NB4 (cell line): ENCODE results near the gene TEN1.

Experiments
- POLR2A ChIP-seq: IDR thresholded peaks from 2 replicates; pipeline ENCODE4 v1.6.1; 2011; ENCODE audit warnings: mild to moderate bottlenecking; ENCODE audit not compliant: insufficient read length; ENCODE audit errors: extremely low read depth
- TF ChIP-seq, protein P1 (sequence below): IDR thresholded peaks from one replicate; pipeline ENCODE4 v1.5.1; 2012; ENCODE audit warnings: low read depth, low read length
- TF ChIP-seq, protein P2 (sequence below): IDR thresholded peaks from 2 replicates; pipeline ENCODE4 v1.6.1; 2011; ENCODE audit warnings: low read depth, low read length

DNA sequence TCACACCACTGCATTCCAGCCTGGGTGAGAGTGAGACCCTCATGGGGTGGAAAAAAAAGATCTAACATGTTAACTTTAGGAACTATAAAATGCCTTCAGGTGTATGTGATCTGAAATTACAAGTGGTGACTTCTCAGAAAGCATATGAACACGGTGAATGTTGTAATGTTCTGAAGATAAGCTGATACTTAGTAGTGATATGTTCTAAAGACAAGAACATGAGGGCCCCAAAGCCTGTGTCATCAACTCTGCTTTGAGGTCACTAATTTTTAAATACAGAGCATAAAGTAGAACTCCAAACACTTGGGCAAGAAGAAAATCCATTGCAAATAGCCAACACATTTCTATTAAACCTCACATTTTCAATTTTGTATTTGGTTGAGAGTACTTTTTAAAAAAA, 35.5 kb upstream of the TEN1 start:
- TF ChIP-seq, protein P1, sequence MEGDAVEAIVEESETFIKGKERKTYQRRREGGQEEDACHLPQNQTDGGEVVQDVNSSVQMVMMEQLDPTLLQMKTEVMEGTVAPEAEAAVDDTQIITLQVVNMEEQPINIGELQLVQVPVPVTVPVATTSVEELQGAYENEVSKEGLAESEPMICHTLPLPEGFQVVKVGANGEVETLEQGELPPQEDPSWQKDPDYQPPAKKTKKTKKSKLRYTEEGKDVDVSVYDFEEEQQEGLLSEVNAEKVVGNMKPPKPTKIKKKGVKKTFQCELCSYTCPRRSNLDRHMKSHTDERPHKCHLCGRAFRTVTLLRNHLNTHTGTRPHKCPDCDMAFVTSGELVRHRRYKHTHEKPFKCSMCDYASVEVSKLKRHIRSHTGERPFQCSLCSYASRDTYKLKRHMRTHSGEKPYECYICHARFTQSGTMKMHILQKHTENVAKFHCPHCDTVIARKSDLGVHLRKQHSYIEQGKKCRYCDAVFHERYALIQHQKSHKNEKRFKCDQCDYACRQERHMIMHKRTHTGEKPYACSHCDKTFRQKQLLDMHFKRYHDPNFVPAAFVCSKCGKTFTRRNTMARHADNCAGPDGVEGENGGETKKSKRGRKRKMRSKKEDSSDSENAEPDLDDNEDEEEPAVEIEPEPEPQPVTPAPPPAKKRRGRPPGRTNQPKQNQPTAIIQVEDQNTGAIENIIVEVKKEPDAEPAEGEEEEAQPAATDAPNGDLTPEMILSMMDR: no peak
- TF ChIP-seq POLR2A: no peak
- TF ChIP-seq, protein P2, sequence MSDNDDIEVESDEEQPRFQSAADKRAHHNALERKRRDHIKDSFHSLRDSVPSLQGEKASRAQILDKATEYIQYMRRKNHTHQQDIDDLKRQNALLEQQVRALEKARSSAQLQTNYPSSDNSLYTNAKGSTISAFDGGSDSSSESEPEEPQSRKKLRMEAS: no peak
